ENCODE results near the gene ZNF605. TPM values are rescaled to one million over a fixed set of nuclear protein-coding genes. Genes with fewer than 3 reads are reported as not detected.
"Not testable (repeated sequence)": the region's sequence is repeated elsewhere in the genome, so short reads cannot be mapped to it uniquely, and the experiment has no call there.

ZNF605 gene
- total RNA-seq, 1 experiment from 2014 or later = 31.1 TPM

DNA sequence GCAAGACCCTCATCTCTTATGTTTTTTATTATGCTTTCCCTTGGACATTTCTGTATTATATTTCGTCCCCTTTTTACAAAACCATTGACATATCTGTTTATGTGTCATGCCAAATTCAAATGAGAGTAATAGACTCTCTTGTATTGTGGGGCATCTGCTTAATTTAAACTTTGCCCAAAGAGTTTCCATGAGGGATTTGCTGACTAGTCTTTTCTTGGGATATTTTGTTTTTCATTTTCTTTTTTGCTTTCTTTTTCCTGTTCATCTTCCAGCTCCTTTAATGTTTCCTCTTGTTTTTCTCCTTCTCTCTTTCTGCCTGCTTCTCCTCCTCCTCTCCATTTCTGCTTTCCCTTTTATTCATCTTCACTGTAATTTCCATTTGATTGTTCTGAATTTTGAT lies 16.3 kb upstream of the ZNF605 start:
- CTCF ChIA-PET = no interaction called here
- Mint-ChIP-seq H3K9me3 (ENCODE audit: low read depth, unreplicated experiment) (peaks cover 25% of the 10 kb centered on the region), H3K27me3 (ENCODE audit: unreplicated experiment) (no peaks in the 10 kb centered on the region), H3K4me3 (ENCODE audit: low read depth, unreplicated experiment) (no peak overlapping the region), H3K36me3 (ENCODE audit: insufficient read depth, unreplicated experiment) (no peaks in the 10 kb centered on the region), H3K4me1 (ENCODE audit: low read depth, unreplicated experiment) (no peaks in the 10 kb centered on the region), H3K27ac (ENCODE audit: unreplicated experiment) (no peak overlapping the region)
- TF ChIP-seq, protein P1, sequence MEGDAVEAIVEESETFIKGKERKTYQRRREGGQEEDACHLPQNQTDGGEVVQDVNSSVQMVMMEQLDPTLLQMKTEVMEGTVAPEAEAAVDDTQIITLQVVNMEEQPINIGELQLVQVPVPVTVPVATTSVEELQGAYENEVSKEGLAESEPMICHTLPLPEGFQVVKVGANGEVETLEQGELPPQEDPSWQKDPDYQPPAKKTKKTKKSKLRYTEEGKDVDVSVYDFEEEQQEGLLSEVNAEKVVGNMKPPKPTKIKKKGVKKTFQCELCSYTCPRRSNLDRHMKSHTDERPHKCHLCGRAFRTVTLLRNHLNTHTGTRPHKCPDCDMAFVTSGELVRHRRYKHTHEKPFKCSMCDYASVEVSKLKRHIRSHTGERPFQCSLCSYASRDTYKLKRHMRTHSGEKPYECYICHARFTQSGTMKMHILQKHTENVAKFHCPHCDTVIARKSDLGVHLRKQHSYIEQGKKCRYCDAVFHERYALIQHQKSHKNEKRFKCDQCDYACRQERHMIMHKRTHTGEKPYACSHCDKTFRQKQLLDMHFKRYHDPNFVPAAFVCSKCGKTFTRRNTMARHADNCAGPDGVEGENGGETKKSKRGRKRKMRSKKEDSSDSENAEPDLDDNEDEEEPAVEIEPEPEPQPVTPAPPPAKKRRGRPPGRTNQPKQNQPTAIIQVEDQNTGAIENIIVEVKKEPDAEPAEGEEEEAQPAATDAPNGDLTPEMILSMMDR (IDR thresholded peaks at IDR 0.05; ENCODE audit: unreplicated experiment) = no peak
- no TSS peak for BruUV-seq (replicated peaks)
- intact Hi-C loops (cut with micrococcal nuclease; ENCODE audit: unreplicated experiment) = no loop called here
- DNase-seq = no peak

DNA sequence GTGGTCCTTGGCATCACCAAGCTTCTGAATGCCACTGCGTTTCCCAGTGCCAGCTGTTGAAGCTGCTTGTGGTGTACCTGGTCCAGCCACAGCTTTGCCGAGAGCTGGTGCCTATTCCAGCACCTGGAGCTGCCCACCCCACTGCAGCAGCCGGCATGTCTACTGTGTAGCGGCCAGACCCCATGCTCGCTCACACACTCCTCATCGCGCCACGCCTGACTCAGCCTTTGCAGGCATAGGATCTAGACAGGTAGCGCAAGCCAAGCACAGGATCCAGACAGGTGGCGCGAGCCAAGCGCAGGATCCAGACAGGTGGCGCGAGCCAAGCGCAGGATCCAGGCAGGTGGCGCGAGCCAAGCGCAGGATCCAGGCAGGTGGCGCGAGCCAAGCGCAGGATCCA lies 11.6 kb upstream of the ZNF605 start:
- no peak overlapping the region for H3K27ac Mint-ChIP-seq (ENCODE audit: unreplicated experiment)
- H3K4me3 Mint-ChIP-seq (ENCODE audit: low read depth, unreplicated experiment) = no peak overlapping the region
- intact Hi-C loops (cut with micrococcal nuclease; ENCODE audit: unreplicated experiment) = no loop called here
- DNase-seq = no peak
- no peaks in the 10 kb centered on the region for H3K4me1 Mint-ChIP-seq (ENCODE audit: low read depth, unreplicated experiment)
- no peaks in the 10 kb centered on the region for H3K27me3 Mint-ChIP-seq (ENCODE audit: unreplicated experiment)
- H3K36me3 Mint-ChIP-seq (ENCODE audit: insufficient read depth, unreplicated experiment) = no peaks in the 10 kb centered on the region
- TF ChIP-seq, protein P1 (IDR thresholded peaks at IDR 0.05; ENCODE audit: unreplicated experiment) = no peak
- BruUV-seq (replicated peaks) = no TSS peak
- peaks cover 16% of the 10 kb centered on the region for H3K9me3 Mint-ChIP-seq (ENCODE audit: low read depth, unreplicated experiment)
- CTCF ChIA-PET = interaction anchor here (0.6 kb wide), 1 partner anchor 147 kb away, joined by 6 read pairs; no protein-coding TSS in a partner anchor

DNA sequence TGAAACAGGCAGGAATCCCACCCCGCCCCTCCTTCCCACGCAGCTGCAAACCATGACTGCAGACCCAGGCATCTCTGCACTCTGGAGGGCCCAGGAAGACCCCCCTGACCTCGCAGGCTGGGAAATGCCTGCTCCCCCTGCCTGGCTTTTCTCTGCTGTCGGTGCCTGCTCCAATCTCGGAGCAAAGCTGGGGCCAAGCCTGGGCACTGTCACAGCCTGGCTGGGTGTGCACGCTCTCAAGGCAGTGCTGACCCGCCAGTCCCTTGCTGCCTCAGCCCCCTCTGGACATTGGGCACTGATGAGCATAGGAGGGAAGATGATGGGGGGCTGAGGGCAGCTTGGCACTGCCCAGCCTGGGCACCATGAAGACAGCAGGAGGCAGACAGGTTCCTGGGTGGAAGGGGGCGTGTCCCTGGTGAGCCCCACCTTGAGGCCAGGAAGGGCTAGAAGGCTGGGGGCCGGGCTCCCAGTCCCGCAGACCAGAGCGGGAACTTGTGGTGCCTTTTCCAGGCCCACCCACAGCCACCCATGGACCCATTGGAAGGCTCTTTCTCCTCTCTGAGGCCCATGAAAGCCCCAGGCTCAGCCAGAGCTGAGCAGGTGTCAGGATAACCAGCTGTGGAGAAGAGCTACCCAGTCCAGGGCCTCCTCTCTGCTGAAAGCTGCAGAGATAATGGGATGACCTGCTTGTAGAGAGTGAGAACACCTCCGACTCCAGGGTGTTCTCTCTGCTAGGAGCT lies 10.7 kb upstream of the ZNF605 start:
- H3K9me3 Mint-ChIP-seq (ENCODE audit: low read depth, unreplicated experiment) = peaks cover 12% of the 10 kb centered on the region
- no peaks in the 10 kb centered on the region for H3K4me1 Mint-ChIP-seq (ENCODE audit: low read depth, unreplicated experiment)
- DNase-seq = no peak
- BruUV-seq (replicated peaks) = no TSS peak
- H3K27me3 Mint-ChIP-seq (ENCODE audit: unreplicated experiment) = no peaks in the 10 kb centered on the region
- H3K36me3 Mint-ChIP-seq (ENCODE audit: insufficient read depth, unreplicated experiment) = no peaks in the 10 kb centered on the region
- CTCF ChIA-PET = no interaction called here
- intact Hi-C loops (cut with micrococcal nuclease; ENCODE audit: unreplicated experiment) = no loop called here
- no peak overlapping the region for H3K27ac Mint-ChIP-seq (ENCODE audit: unreplicated experiment)
- no peak overlapping the region for H3K4me3 Mint-ChIP-seq (ENCODE audit: low read depth, unreplicated experiment)
- TF ChIP-seq, protein P1 (IDR thresholded peaks at IDR 0.05; ENCODE audit: unreplicated experiment) = no peak

DNA sequence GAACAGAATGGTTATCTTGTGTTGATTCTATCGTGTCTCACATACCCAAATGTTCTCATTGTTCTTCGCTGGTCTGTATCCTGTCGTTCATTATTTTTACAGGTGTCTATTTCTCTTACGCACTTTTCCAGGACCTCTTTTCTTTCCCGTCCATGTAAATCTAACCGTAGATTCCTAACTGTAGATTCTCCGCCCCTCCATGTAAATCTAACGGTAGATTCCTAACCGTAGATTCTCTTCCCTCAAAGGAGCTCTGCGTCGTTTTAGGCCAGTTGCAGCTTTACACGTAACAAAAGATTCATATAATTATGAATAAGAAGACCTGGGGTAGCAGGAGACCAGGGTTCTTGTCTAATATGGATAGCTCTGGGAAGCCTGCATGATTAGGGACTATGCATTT lies 9.7 kb upstream of the ZNF605 start:
- no peak for DNase-seq
- intact Hi-C loops (cut with micrococcal nuclease; ENCODE audit: unreplicated experiment) = no loop called here
- H3K27me3 Mint-ChIP-seq (ENCODE audit: unreplicated experiment) = no peaks in the 10 kb centered on the region
- BruUV-seq (replicated peaks) = no TSS peak
- H3K27ac Mint-ChIP-seq (ENCODE audit: unreplicated experiment) = no peak overlapping the region
- TF ChIP-seq, protein P1 (IDR thresholded peaks at IDR 0.05; ENCODE audit: unreplicated experiment) = no peak
- no peaks in the 10 kb centered on the region for H3K36me3 Mint-ChIP-seq (ENCODE audit: insufficient read depth, unreplicated experiment)
- H3K4me1 Mint-ChIP-seq (ENCODE audit: low read depth, unreplicated experiment) = no peaks in the 10 kb centered on the region
- H3K4me3 Mint-ChIP-seq (ENCODE audit: low read depth, unreplicated experiment) = no peak overlapping the region
- CTCF ChIA-PET = no interaction called here
- H3K9me3 Mint-ChIP-seq (ENCODE audit: low read depth, unreplicated experiment) = peaks cover 12% of the 10 kb centered on the region

DNA sequence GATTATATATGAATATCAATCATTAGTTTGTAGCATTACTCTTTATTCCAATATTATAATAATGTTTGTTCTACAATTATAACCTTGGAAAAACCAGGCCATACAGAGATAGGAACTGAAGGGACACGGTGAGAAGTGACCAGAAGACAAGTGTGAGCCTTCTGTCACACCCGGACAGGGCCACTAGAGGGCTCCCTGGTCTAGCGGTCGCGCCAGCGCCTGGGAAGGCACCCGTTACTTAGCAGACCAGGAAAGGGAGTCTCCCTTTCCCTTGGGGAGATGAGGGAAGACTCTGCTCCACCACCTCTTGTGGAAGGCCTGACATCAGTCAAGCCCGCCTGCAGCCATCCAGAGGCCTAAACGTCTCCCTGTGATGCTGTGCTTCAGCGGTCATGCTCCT lies 7.8 kb upstream of the ZNF605 start:
- peaks cover 12% of the 10 kb centered on the region for H3K9me3 Mint-ChIP-seq (ENCODE audit: low read depth, unreplicated experiment)
- H3K36me3 Mint-ChIP-seq (ENCODE audit: insufficient read depth, unreplicated experiment); H3K27ac Mint-ChIP-seq (ENCODE audit: unreplicated experiment); intact Hi-C loops (cut with micrococcal nuclease; ENCODE audit: unreplicated experiment); CTCF ChIA-PET; H3K4me3 Mint-ChIP-seq (ENCODE audit: low read depth, unreplicated experiment); H3K4me1 Mint-ChIP-seq (ENCODE audit: low read depth, unreplicated experiment); BruUV-seq (replicated peaks); DNase-seq; H3K27me3 Mint-ChIP-seq (ENCODE audit: unreplicated experiment): not testable (repeated sequence)

DNA sequence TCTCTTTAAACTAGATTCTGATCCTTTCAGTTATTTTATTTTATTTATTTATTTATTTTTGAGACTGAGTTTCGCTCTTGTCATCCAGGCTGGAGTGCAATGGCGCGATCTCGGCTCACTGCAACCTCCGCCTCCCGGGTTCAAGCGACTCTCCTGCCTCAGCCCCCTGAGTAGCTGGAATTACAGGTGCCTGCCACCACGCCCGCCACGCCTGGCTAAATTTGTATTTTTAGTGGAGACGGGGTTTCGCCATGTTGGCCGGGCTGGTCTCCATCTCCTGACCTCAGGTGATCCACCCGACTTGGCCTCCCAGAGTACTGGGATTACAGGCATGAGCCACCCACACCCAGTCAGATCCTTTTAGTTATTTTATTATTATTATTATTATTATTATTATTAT lies 5.7 kb upstream of the ZNF605 start:
- BruUV-seq (replicated peaks); DNase-seq; H3K4me1 Mint-ChIP-seq (ENCODE audit: low read depth, unreplicated experiment); H3K36me3 Mint-ChIP-seq (ENCODE audit: insufficient read depth, unreplicated experiment); intact Hi-C loops (cut with micrococcal nuclease; ENCODE audit: unreplicated experiment); CTCF ChIA-PET; H3K4me3 Mint-ChIP-seq (ENCODE audit: low read depth, unreplicated experiment); H3K27ac Mint-ChIP-seq (ENCODE audit: unreplicated experiment); H3K27me3 Mint-ChIP-seq (ENCODE audit: unreplicated experiment): not testable (repeated sequence)
- H3K9me3 Mint-ChIP-seq (ENCODE audit: low read depth, unreplicated experiment) = peaks cover 12% of the 10 kb centered on the region

Measured in Calu3 (cell line).